Coronary artery (tissue), 2 donors: ENCODE results near the gene SCN5A.

Source experiments
- DNase-seq: peaks from one replicate; pipeline ENCODE4 v3.0.0-alpha.2; 2017; ENCODE audit warnings: low spot score
- H3K27ac ChIP-seq, 2 donors: fragments of 200-600 bp; sonication (generic); one replicate each; pipeline ENCODE4 v1.5.1; 2016 to 2019
- H3K4me3 ChIP-seq: fragments of 200-600 bp; sonication (generic); 2 replicates; pipeline ENCODE4 v1.5.1; 2016; ENCODE audit warnings: mild to moderate bottlenecking, moderate library complexity
- CTCF ChIP-seq: fragments of 200-600 bp; sonication (generic); IDR thresholded peaks from one replicate; pipeline ENCODE4 v1.5.1; 2019; ENCODE audit warnings: antibody characterized with exemption

The SCN5A gene

GRCh38 chr3:38555149-38555840 is 94.2 kb downstream of the SCN5A start:
- Histone ChIP-seq H3K27ac (no peak overlapping the region), H3K4me3 (no peak overlapping the region)
- peak; percentile 28 for DNase-seq
- no peak for TF ChIP-seq CTCF

GRCh38 chr3:38554127-38554827 is 95.2 kb downstream of the SCN5A start:
- Histone ChIP-seq H3K27ac (no peak overlapping the region), H3K4me3 (no peak overlapping the region)
- peak; percentile 57 for DNase-seq
- no peak for TF ChIP-seq CTCF

- Histone ChIP-seq H3K4me3 (no peak overlapping the region), H3K27ac (no peak overlapping the region)
- no peak for DNase-seq
- no peak for TF ChIP-seq CTCF
Observed at GRCh38 chr3:38553071-38553470, 96.4 kb downstream of the SCN5A start.

GRCh38 chr3:38552364-38552763 is 97.1 kb downstream of the SCN5A start:
- Histone ChIP-seq H3K27ac (no peak overlapping the region), H3K4me3 (no peak overlapping the region)
- TF ChIP-seq CTCF = no peak
- no peak for DNase-seq

- TF ChIP-seq CTCF = no peak
- DNase-seq = peak; percentile 65
- no peak overlapping the region for H3K27ac ChIP-seq
- H3K4me3 ChIP-seq = no peak overlapping the region
Observed at GRCh38 chr3:38551026-38551832, 98.3 kb downstream of the SCN5A start.

GRCh38 chr3:38549957-38550840 is 99.3 kb downstream of the SCN5A start:
- DNase-seq = peak; percentile 59
- no peak overlapping the region for H3K27ac ChIP-seq
- no peak for TF ChIP-seq CTCF
- no peak overlapping the region for H3K4me3 ChIP-seq
